Medulla oblongata (tissue), 1 donor: ENCODE measurements around the gene OSBPL8.

Experiments
- DNase-seq: peaks from one replicate; pipeline ENCODE4 v3.0.0-alpha.2; 2015; ENCODE audit errors: extremely low spot score

The OSBPL8 gene, protein sequence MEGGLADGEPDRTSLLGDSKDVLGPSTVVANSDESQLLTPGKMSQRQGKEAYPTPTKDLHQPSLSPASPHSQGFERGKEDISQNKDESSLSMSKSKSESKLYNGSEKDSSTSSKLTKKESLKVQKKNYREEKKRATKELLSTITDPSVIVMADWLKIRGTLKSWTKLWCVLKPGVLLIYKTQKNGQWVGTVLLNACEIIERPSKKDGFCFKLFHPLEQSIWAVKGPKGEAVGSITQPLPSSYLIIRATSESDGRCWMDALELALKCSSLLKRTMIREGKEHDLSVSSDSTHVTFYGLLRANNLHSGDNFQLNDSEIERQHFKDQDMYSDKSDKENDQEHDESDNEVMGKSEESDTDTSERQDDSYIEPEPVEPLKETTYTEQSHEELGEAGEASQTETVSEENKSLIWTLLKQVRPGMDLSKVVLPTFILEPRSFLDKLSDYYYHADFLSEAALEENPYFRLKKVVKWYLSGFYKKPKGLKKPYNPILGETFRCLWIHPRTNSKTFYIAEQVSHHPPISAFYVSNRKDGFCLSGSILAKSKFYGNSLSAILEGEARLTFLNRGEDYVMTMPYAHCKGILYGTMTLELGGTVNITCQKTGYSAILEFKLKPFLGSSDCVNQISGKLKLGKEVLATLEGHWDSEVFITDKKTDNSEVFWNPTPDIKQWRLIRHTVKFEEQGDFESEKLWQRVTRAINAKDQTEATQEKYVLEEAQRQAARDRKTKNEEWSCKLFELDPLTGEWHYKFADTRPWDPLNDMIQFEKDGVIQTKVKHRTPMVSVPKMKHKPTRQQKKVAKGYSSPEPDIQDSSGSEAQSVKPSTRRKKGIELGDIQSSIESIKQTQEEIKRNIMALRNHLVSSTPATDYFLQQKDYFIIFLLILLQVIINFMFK

GRCh38 chr12:76559400-76560085, at the start of gene OSBPL8:
TSS of gene OSBPL8 (minus strand) at chr12:76559771. CDS start at chr12:76487551, 72,220 bp downstream.
- peak; percentile 95 for DNase-seq

DNA sequence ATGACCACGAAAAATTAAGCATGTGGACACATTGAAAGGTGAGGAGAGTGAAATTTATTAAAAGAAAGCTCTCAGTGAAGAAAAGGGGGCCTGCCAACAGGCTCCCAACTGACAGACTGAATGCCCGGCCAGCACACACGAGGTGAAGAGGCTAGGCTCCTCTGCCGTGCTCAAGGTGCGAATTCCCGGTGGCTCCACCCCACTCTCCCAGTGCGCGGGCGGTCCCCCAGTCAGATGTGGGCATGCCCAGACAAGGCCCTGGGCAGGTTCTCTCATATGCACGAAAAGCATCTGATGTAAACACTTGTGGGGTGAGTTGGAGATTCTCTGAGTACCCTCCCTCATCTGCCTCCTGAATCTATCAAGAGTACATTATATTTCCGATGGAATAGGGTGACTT, 48.5 kb upstream of the OSBPL8 start:
- DNase-seq, result no peak

DNA sequence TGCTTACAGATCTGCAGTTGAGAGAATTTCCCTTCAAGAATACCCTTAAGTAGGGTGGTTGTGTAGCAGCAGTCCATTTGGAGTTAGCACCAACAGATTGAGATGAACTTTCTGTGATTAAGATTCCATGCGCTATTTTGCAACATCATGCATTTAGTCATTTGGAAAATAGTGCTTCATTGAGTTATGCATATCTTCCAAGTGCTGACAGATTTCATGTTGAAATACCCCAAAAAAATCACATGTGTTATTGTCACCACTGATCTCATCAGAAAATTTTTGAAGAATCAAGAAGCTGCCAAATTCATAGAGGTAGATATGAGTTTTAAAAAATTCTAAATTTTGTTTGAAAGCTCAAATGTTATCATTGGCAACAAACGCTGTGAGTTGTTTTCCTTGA, 35.5 kb upstream of the OSBPL8 start:
- DNase-seq, result no peak

DNA sequence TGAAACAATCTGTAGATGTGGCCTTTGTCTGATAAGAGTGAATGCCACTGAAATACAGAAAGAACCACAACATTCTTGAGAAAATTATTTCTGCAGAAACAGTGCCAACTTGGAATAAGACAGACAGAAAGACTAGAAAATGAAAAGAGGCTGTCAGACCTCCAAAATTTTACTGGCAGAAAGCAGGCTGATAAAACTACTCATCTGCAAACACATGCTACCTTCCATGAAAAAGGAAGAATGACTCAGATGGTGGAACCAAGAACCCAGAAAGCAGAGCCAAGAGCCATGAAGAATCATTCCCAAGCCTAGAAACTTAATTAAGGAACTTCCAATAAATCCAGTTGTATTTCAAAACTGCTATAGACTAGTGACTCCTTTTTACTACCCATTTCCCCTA, 31.9 kb upstream of the OSBPL8 start:
- no peak for DNase-seq

GRCh38 chr12:76590131-76590530, 30.6 kb upstream of the OSBPL8 start:
- no peak for DNase-seq

DNA sequence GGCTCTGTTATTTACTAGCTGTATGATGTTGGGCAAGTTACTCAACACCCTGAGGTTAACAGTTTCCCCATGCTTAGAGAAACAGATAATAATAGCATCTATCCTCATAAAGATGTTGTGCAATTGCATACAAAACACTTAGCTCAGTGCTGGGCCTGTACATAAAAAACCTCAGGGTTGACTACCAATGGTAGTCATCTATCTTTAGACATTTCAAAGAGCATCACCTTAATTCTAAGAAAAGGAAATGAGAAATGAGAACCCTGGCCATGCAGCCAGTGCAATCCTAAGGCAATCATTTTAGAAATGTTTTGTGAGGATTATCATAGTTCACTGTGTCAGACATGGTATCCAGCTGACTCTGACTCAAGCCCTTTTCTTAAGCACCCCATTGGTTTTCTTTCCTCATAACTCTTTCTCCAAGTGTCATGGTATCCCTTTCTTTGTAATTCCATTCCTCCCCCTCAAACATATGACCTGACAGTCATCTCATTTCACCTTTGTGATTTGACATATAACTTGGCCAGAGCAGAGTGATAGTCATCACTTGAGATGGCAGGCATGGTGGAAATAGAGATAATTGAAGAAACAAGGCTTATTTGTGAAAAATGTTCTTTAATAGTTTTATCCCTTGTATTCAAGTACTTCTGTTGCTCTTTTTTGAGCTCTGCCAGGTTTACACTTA, 29.5 kb upstream of the OSBPL8 start:
- DNase-seq, result no peak

DNA sequence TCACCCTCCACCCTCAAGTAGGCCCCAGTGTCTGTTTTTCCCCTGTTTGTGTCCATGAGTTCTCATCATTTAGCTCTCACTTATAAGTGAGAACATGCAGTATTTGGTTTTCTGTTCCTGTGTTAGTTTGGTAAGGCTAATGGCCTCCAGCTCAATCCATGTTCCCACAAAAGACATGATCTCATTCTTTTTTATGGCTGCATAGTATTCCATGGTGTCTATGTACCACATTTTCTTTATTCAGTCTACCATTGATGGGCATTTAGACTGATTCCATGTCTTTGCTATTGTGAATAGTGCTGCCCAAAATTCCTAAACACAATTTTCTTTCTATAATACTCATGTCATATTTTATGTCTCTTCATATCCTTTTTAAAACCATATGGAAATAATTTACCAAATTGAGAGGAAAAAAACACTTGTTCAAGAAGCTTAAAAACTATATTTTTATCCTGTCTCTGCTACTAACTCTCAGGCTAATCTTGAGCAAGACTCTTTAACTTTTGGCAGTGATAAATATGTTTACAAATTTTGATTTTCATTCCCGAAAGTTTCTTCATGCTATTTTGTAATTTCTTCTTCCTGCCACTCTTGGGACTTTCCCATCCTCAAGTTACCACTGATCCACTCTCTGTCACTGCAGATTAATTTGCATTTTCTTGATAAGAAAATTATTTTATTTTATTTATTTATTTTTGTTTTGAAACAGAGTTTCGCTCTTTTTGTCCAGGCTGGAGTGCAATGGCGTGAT, 28.0 kb upstream of the OSBPL8 start:
- DNase-seq, result no peak

GRCh38 chr12:76586764-76587395, 27.3 kb upstream of the OSBPL8 start:
- DNase-seq, result peak; percentile 61

DNA sequence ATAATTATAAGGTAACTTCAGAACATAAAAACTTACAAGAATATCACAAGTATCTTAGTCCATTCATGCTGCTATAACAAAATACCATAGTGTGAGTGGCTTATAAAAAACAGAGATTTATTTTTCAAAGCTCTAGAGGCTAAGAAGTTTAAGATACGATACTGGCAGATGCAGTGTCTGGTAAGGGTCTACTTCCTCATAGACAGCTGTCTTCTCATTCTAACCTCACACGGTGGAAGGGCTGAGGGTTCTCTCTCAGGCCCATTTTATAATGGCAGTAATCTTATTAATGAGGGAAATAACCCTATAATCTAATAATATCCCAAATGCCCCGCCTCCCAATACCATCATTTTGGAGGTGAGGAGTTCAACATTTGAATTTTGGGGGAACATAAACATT, 23.7 kb upstream of the OSBPL8 start:
- DNase-seq, result no peak

GRCh38 chr12:76573840-76574373, 14.3 kb upstream of the OSBPL8 start:
- DNase-seq, result no peak

- DNase-seq, result no peak
Observed at GRCh38 chr12:76571256-76571655, 11.7 kb upstream of the OSBPL8 start.

DNA sequence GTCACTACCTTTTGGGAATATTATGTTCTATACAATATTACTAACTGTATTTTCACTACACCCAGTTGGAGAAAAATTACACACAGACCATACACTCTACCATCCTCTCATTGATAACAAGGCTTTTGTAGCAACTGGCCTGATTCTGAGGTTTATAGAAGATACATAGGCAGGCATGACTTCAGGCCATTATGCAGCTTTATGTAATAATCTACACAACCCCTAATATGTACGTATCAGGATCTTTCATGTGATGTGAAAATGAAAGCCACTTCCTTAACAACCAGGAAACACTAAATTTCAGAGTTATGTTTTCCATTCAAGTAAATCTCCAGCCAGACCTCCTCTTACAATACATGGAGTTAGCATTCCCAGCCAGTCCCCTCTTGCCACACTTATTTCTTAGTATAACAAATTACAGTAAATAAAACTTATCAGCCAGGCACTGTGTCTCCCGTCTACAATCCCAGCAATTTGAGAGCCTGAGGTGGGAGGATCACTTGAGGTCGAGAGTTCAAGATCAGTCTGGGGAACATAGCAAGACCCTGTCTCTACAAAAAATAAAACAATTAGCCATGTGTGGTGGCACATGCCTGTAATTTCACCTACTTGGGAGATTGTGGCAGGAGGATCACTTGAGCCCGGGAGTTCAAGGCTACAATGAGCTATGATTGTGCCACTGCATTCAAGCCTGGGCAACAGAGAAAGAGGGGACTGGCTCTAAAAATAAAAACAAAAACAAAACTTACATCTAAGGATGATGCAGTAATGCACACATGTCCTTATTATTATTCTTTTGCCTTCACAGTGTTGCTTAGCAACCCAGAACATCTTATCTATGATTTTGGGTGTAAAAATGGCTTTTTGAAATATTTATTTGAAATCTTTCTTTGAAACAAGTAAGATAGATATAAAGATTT, 10.4 kb upstream of the OSBPL8 start:
- DNase-seq, result no peak

- no peak for DNase-seq
Observed at GRCh38 chr12:76568888-76569551, 9.4 kb upstream of the OSBPL8 start.

DNA sequence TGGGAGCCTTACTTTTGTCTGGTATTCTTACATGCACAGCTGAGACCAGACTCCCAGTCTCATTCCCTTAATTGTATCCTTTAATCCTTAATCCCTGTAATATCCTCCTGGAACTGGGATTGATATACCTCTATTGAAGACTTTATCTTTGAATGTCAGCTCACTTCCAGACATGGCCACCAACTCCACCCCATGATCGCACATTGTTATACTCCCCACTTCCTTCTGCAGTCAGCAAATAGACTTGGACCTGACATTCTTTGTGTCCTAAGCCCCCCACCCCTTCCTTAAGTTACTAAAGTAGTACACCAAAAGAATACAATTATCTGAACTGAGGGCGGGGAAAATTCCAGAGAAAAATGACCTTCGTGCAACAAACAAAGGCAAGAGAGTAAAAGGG, 8.6 kb upstream of the OSBPL8 start:
- no peak for DNase-seq

DNA sequence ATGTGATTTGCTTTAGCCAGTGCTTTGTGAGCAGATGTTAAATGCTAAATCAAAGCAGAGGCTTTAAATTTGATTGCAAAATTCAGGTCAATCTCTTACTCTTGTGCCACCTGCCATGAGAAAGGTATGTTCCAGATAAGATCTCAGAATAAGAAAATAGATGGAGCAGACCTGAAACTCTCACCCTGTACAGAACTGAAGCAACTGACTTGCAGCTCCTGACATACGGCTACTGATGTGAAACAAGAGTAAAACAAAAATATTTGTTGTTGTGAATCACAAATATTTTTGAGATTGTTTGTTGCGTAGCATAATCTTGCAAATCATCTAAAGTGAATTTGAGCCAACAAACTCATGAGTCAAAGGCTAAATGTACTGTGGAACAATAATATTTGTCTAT, 3.5 kb upstream of the OSBPL8 start:
- no peak for DNase-seq

- DNase-seq, result no peak
Observed at GRCh38 chr12:76562130-76562529, 2.6 kb upstream of the OSBPL8 start.

DNA sequence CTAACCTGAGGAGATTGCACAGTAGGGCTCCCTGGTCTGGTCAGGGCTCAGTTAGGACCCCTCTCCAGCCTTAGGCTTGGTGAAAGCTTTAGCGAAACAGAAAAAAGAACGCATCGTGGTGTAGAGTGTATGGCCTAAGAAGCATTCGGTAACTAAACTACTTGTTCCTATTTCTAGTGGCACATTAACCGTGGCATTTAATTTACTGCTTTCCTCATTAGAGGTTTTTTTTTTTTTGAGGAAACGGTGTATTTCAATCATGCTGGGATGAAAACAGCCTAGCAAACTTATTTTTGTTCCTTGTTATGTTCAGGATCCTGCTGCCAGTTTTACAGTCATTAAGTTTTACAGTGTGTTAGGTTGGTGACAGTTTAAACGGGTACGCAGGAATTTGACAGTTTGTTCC, 518 bp upstream of the OSBPL8 start:
- no peak for DNase-seq

- DNase-seq, result peak; percentile 52
Observed at GRCh38 chr12:76558684-76559399, 729 bp downstream of the OSBPL8 start.
